GM18517 (cell line): ENCODE results near the gene C2orf76.
"Not testable (repeated sequence)": the region's sequence is repeated elsewhere in the genome, so short reads cannot be mapped to it uniquely, and the experiment has no call there.

ENCODE experiments used
- ATAC-seq: cut with Tn5 transposase; IDR thresholded peaks from one replicate; pipeline ENCODE4 v1.9.1; 2021; ENCODE audit warnings: mild to moderate bottlenecking, moderate library complexity; ENCODE audit not compliant: unreplicated experiment

C2orf76 gene

GRCh38 chr2:119301413-119301812 is 65.2 kb downstream of the C2orf76 start:
- no peak for ATAC-seq

GRCh38 chr2:119295688-119296375 is 70.8 kb downstream of the C2orf76 start:
- ATAC-seq = no peak

GRCh38 chr2:119294671-119295070 is 72.0 kb downstream of the C2orf76 start:
- no peak for ATAC-seq

GRCh38 chr2:119293900-119294299 is 72.7 kb downstream of the C2orf76 start:
- no peak for ATAC-seq

GRCh38 chr2:119293254-119293653 is 73.4 kb downstream of the C2orf76 start:
- ATAC-seq = no peak

GRCh38 chr2:119292226-119292625 is 74.4 kb downstream of the C2orf76 start:
- ATAC-seq = no peak

GRCh38 chr2:119291588-119292167 is 75.0 kb downstream of the C2orf76 start:
- ATAC-seq = no peak

GRCh38 chr2:119290859-119291587 is 75.6 kb downstream of the C2orf76 start:
- ATAC-seq = no peak

GRCh38 chr2:119289642-119290041 is 77.0 kb downstream of the C2orf76 start:
- no peak for ATAC-seq

- no peak for ATAC-seq
Measured at GRCh38 chr2:119289093-119289492, 77.5 kb downstream of the C2orf76 start.

GRCh38 chr2:119288576-119288975 is 78.1 kb downstream of the C2orf76 start:
- ATAC-seq = no peak

GRCh38 chr2:119286661-119287060 is 80.0 kb downstream of the C2orf76 start:
- no peak for ATAC-seq

- ATAC-seq = no peak
Measured at GRCh38 chr2:119283873-119284331, 82.7 kb downstream of the C2orf76 start.

GRCh38 chr2:119282996-119283511 is 83.6 kb downstream of the C2orf76 start:
- no peak for ATAC-seq

- ATAC-seq = no peak
Measured at GRCh38 chr2:119282146-119282995, 84.3 kb downstream of the C2orf76 start.

GRCh38 chr2:119280680-119281079 is 86.0 kb downstream of the C2orf76 start:
- ATAC-seq = no peak

GRCh38 chr2:119279666-119280065 is 87.0 kb downstream of the C2orf76 start:
- ATAC-seq = no peak

GRCh38 chr2:119278946-119279345 is 87.7 kb downstream of the C2orf76 start:
- no peak for ATAC-seq

- ATAC-seq = not testable (repeated sequence)
Measured at GRCh38 chr2:119278385-119278784, 88.2 kb downstream of the C2orf76 start.

- no peak for ATAC-seq
Measured at GRCh38 chr2:119276864-119277263, 89.8 kb downstream of the C2orf76 start.

GRCh38 chr2:119267604-119268003 is 99.0 kb downstream of the C2orf76 start:
- ATAC-seq = no peak
